Liver (tissue), 3 donors: ENCODE data around the gene PLXNA2.

Source experiments
- FOXA1 ChIP-seq: IDR thresholded peaks from 2 replicates; pipeline ENCODE4 v1.6.1; 2016; ENCODE audit warnings: antibody characterized with exemption
- NR2F2 ChIP-seq: IDR thresholded peaks from 2 replicates; pipeline ENCODE4 v1.6.1; 2016; ENCODE audit warnings: antibody characterized with exemption
- SP1 ChIP-seq: IDR thresholded peaks from 2 replicates; pipeline ENCODE4 v1.6.1; 2018; ENCODE audit warnings: antibody characterized with exemption, mild to moderate bottlenecking
- YY1 ChIP-seq: IDR thresholded peaks from 2 replicates; pipeline ENCODE4 v1.6.1; 2016; ENCODE audit warnings: antibody characterized with exemption, mild to moderate bottlenecking
- TF ChIP-seq, protein P1 (sequence below): fragments of 150-350 bp; IDR thresholded peaks from 2 replicates; pipeline ENCODE4 v1.5.1; 2017; ENCODE audit warnings: improper control_type of control experiment, low read depth, low read length; ENCODE audit not compliant: missing input control
- TF ChIP-seq, protein P2 (sequence below): IDR thresholded peaks from 2 replicates; pipeline ENCODE4 v1.6.1; 2016; ENCODE audit warnings: antibody characterized with exemption, mild to moderate bottlenecking
- donor health status: healthy.
- donor health status: healthy.

DNA sequence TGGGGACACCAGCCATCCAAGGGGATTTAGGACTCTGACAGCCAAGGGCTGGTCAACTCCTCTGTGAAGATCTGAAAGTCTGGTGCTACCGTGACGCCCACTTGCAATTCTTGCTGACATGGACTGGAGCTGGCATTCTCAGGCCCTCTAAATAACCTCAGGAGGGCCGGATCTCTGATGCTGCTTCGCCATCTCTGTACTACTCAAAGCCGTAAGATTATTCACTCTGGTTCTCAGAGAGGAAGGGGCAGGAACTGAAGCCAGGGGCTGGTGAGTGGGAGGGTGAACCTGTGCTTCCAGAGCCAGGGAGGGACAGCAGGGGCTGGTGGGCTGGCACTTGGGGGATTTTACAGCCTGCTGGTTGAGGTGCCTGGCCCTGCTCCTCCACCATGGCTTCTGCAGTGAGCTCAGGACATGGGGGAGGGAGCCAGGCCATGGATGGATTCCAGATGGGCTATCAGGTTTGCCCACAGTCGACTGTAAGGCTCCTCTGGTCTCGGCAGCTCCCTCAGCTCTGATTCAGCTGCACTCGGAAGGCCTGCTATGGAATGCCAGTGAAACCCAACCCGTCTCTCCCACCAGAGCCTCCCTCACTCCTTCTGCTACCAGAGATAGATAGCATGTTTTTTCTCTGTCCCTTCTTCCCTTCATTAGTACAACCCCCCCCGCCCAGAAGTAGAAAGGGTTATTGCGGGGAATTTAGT is 84.5 kb downstream of the PLXNA2 start:
- TF ChIP-seq SP1 (no peak), FOXA1 (no peak), YY1 (no peak), NR2F2 (no peak)
- TF ChIP-seq, protein P1, sequence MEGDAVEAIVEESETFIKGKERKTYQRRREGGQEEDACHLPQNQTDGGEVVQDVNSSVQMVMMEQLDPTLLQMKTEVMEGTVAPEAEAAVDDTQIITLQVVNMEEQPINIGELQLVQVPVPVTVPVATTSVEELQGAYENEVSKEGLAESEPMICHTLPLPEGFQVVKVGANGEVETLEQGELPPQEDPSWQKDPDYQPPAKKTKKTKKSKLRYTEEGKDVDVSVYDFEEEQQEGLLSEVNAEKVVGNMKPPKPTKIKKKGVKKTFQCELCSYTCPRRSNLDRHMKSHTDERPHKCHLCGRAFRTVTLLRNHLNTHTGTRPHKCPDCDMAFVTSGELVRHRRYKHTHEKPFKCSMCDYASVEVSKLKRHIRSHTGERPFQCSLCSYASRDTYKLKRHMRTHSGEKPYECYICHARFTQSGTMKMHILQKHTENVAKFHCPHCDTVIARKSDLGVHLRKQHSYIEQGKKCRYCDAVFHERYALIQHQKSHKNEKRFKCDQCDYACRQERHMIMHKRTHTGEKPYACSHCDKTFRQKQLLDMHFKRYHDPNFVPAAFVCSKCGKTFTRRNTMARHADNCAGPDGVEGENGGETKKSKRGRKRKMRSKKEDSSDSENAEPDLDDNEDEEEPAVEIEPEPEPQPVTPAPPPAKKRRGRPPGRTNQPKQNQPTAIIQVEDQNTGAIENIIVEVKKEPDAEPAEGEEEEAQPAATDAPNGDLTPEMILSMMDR: no peak
- TF ChIP-seq, protein P2, sequence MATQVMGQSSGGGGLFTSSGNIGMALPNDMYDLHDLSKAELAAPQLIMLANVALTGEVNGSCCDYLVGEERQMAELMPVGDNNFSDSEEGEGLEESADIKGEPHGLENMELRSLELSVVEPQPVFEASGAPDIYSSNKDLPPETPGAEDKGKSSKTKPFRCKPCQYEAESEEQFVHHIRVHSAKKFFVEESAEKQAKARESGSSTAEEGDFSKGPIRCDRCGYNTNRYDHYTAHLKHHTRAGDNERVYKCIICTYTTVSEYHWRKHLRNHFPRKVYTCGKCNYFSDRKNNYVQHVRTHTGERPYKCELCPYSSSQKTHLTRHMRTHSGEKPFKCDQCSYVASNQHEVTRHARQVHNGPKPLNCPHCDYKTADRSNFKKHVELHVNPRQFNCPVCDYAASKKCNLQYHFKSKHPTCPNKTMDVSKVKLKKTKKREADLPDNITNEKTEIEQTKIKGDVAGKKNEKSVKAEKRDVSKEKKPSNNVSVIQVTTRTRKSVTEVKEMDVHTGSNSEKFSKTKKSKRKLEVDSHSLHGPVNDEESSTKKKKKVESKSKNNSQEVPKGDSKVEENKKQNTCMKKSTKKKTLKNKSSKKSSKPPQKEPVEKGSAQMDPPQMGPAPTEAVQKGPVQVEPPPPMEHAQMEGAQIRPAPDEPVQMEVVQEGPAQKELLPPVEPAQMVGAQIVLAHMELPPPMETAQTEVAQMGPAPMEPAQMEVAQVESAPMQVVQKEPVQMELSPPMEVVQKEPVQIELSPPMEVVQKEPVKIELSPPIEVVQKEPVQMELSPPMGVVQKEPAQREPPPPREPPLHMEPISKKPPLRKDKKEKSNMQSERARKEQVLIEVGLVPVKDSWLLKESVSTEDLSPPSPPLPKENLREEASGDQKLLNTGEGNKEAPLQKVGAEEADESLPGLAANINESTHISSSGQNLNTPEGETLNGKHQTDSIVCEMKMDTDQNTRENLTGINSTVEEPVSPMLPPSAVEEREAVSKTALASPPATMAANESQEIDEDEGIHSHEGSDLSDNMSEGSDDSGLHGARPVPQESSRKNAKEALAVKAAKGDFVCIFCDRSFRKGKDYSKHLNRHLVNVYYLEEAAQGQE: no peak
